ENCODE results near the gene PRPF6. TPM values are rescaled to one million over a fixed set of nuclear protein-coding genes. Genes with fewer than 3 reads are reported as not detected.

PRPF6 gene
- total RNA-seq, 1 donor from 2014 or later = 46.8 TPM

- Histone ChIP-seq H3K27ac (replicated peaks) (peak overlapping the region; percentile 95), H3K36me3 (peaks cover 5% of the 10 kb centered on the region), H3K4me3 (peak overlapping the region; percentile 44), H3K9me3 (replicated peaks) (no peaks in the 10 kb centered on the region), H3K27me3 (ENCODE audit: low read depth) (peaks cover 88% of the 10 kb centered on the region), H3K4me1 (peaks cover 77% of the 10 kb centered on the region)
- intact Hi-C loops (cut with micrococcal nuclease) = no loop called here
- TF ChIP-seq, protein P1, sequence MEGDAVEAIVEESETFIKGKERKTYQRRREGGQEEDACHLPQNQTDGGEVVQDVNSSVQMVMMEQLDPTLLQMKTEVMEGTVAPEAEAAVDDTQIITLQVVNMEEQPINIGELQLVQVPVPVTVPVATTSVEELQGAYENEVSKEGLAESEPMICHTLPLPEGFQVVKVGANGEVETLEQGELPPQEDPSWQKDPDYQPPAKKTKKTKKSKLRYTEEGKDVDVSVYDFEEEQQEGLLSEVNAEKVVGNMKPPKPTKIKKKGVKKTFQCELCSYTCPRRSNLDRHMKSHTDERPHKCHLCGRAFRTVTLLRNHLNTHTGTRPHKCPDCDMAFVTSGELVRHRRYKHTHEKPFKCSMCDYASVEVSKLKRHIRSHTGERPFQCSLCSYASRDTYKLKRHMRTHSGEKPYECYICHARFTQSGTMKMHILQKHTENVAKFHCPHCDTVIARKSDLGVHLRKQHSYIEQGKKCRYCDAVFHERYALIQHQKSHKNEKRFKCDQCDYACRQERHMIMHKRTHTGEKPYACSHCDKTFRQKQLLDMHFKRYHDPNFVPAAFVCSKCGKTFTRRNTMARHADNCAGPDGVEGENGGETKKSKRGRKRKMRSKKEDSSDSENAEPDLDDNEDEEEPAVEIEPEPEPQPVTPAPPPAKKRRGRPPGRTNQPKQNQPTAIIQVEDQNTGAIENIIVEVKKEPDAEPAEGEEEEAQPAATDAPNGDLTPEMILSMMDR (IDR thresholded peaks at IDR 0.05; ENCODE audit: borderline replicate concordance) = no peak
- no peak for DNase-seq
These were observed 72.3 kb downstream of the PRPF6 start for GRCh38 chr20:64052987-64053840.

DNA sequence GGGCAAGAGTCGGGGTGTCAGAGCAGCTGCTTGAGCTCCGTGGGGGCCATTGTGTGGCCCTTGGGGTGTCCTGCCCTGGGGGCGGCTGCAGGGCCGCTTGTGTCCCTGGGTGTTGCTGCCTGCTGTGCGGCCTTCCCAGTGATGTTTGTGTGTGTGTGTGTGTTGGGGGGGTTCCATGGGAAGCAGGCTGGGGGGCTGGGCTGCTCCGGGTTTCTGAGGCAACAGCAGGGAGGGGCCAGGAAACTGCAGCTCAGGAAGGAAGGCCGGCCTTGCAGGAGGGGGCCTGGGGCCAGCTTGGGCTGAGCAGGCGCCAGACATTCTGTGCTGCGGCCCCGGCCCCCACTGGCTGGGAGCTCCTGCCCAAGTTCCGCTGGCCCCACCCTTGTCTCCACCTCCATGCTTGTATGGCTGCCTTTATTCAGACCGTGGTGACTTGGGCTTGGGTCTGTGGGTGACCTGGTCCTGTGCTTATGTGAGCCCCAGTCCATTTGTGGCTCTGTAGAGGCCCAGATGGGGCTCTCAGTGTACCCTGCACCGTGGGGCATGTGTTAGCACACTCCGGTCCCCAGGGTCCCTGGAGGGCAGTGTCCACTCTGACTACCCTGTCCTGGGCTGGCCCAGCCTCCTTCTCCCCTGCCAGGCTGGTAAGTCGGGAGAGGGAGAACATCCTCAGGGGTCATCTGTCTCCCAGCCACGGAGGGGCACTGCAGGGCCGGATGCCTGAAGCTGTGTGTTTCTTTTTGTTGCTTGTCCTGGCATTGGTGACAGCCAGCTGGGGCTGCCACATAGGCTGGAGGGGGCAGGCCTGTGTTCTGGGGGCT is 73.1 kb downstream of the PRPF6 start:
- TF ChIP-seq, protein P1 (IDR thresholded peaks at IDR 0.05; ENCODE audit: borderline replicate concordance) = no peak
- Histone ChIP-seq H3K4me1 (peaks cover 74% of the 10 kb centered on the region), H3K27ac (replicated peaks) (peak overlapping the region; percentile 95), H3K36me3 (no peaks in the 10 kb centered on the region), H3K27me3 (ENCODE audit: low read depth) (peaks cover 80% of the 10 kb centered on the region), H3K4me3 (peak overlapping the region; percentile 56), H3K9me3 (replicated peaks) (no peaks in the 10 kb centered on the region)
- intact Hi-C loops (cut with micrococcal nuclease) = no loop called here
- peak; percentile 75 for DNase-seq

- peaks cover 69% of the 10 kb centered on the region for H3K27me3 ChIP-seq (ENCODE audit: low read depth)
These were observed 74.5 kb downstream of the PRPF6 start for GRCh38 chr20:64055396-64055892.

DNA sequence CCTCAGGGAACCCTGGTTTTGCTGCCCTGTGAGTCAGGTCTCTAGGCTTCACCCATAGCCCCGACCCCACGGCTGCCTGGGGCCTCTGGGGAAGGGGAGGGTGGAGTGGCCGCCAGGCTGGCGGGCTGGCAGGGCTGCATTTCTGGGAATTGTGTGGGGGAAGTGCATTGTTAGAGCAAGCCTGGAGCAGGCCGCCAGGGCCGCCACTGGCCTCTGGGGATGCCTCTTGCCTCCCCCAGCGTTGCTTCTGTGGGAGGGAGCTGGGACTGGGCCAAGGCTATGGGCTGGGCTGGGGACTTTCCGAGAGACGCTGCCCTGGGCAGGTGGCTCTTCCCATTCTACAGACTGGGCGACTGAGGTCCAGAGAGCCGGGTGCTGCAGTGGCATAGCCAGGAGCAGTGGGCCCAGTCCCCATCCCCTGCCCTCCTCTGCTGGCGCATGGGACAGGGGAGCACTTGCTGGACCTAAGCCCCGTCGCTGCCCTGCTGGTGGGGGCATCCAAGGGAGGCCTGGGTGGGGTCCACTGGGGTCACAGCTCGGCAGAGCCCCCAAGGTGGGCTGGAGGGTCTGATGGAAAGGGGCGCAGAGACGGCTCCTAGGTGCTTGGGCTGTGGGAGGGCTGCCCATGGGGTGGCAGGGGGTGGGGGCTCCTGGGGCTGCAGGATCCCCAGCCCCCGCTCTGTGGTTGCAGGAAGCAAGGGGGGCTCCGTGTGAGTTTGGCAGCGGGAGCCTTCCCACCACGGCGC is 75.1 kb downstream of the PRPF6 start:
- TF ChIP-seq, protein P1 (IDR thresholded peaks at IDR 0.05; ENCODE audit: borderline replicate concordance) = peak; percentile 19
- peaks cover 63% of the 10 kb centered on the region for H3K27me3 ChIP-seq (ENCODE audit: low read depth)
- H3K9me3 ChIP-seq (replicated peaks) = no peaks in the 10 kb centered on the region
- peak overlapping the region; percentile 56 for H3K4me3 ChIP-seq
- peak; percentile 75 for DNase-seq
- no peaks in the 10 kb centered on the region for H3K36me3 ChIP-seq
- intact Hi-C loops (cut with micrococcal nuclease) = no loop called here
- H3K27ac ChIP-seq (replicated peaks) = peak overlapping the region; percentile 94
- H3K4me1 ChIP-seq = peaks cover 59% of the 10 kb centered on the region

More at GRCh38 chr20:64055396-64055892, 74.5 kb downstream of the PRPF6 start:
- TF ChIP-seq, protein P1 (IDR thresholded peaks at IDR 0.05; ENCODE audit: borderline replicate concordance) = no peak
- no peaks in the 10 kb centered on the region for H3K9me3 ChIP-seq (replicated peaks)
- peak overlapping the region; percentile 56 for H3K4me3 ChIP-seq
- H3K27ac ChIP-seq (replicated peaks) = peak overlapping the region; percentile 94
- intact Hi-C loops (cut with micrococcal nuclease) = no loop called here
- no peaks in the 10 kb centered on the region for H3K36me3 ChIP-seq
- no peak for DNase-seq
- H3K4me1 ChIP-seq = peaks cover 65% of the 10 kb centered on the region

DNA sequence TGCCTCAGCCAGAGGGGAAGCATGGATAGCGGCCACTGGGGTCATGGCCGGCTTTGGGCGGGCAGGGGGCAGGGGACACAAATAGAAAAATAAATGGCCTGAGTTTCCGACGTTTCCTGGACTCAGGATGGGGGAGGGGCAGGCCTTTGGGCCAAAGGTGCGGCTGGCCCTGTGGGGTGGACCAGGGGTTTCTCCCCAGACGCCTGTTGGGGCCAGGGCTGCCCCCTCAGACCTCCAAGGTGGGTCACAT is 75.6 kb downstream of the PRPF6 start:
- TF ChIP-seq, protein P1 (IDR thresholded peaks at IDR 0.05; ENCODE audit: borderline replicate concordance) = no peak
- H3K9me3 ChIP-seq (replicated peaks) = no peaks in the 10 kb centered on the region
- H3K4me1 ChIP-seq = peaks cover 57% of the 10 kb centered on the region
- intact Hi-C loops (cut with micrococcal nuclease) = no loop called here
- peak overlapping the region; percentile 94 for H3K27ac ChIP-seq (replicated peaks)
- no peak for DNase-seq
- no peaks in the 10 kb centered on the region for H3K36me3 ChIP-seq
- peaks cover 58% of the 10 kb centered on the region for H3K27me3 ChIP-seq (ENCODE audit: low read depth)
- H3K4me3 ChIP-seq = peak overlapping the region; percentile 56

All from left ventricle myocardium inferior (tissue), 1 donor.